HG03103 (cell line): ENCODE results near the gene PRXL2A.
A peak's percentile ranks its signal among the peaks of the same experiment; 100 is the strongest.
"Not testable (repeated sequence)": the region's sequence is repeated elsewhere in the genome, so short reads cannot be mapped to it uniquely, and the experiment has no call there.

Experiments used
- ATAC-seq: cut with Tn5 transposase; IDR thresholded peaks from one replicate; pipeline ENCODE4 v1.9.1; 2021; ENCODE audit warnings: low read depth; ENCODE audit not compliant: unreplicated experiment

PRXL2A gene

DNA sequence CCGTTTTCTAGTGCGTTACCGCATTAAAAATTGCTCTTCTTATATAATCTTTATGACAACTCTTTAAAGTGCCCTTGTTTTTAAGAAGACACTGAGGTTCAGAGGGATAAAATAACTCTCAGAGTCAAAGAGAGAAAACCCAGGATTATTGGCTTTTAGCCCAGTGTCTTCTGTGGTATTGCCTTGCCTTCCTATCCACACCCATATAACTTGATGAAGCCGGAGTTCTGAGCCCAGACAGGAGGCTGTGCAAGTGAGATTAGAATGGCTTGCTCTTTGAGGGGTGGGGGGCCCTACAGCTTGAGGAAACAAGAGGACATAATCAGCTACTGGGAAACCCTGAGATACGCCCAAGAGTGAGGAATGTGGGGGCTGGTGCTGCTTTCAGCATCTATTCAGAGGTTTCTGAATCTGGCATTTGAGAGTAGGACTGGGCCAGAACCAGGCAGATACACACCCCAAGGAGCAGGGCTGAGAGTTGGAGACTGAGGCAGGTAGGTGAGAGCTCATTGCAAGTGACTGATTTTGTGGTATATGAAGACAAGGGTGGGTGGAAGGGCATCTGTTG is 2.3 kb downstream of the PRXL2A start:
- ATAC-seq, result no peak

GRCh38 chr10:80411267-80411668 is 2.9 kb downstream of the PRXL2A start:
- ATAC-seq, result no peak

GRCh38 chr10:80411681-80412220 is 3.4 kb downstream of the PRXL2A start:
- no peak for ATAC-seq

GRCh38 chr10:80412486-80412885 is 4.1 kb downstream of the PRXL2A start:
- no peak for ATAC-seq

- ATAC-seq, result no peak
Measured at GRCh38 chr10:80413271-80413996, 5.1 kb downstream of the PRXL2A start.

GRCh38 chr10:80414142-80414895 is 6.0 kb downstream of the PRXL2A start:
- no peak for ATAC-seq

- no peak for ATAC-seq
Measured at GRCh38 chr10:80415734-80416478, 7.6 kb downstream of the PRXL2A start.

DNA sequence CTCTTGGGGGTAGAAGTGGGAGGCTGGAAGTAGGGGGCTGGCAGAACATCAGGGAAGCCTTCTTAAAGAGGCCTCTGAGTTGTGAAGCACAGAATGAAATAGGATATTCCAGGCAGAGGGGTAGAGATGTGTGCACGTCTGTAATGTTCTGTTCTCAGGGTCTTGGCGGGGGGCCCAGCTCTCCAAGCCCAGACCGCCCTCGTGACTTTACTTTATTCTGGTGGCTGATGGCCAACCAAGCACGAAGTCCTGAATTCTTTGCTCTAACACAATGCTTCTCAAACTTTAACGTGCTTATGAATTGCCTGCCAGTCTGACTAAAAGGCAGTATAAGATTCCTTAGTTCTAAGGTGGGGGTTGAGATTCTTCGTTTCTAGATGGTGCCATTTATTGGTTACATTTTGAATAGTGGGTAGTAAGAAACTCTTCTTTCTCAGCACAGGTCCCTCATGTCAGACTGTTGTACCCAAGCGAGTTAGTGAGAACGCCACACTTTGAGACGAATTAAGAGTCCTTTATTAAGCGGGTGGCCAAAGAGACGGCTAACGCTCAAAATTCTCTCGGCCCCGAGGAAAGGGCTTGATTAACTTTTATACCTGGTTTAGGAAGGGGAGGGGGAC is 8.2 kb downstream of the PRXL2A start:
- ATAC-seq, result no peak

DNA sequence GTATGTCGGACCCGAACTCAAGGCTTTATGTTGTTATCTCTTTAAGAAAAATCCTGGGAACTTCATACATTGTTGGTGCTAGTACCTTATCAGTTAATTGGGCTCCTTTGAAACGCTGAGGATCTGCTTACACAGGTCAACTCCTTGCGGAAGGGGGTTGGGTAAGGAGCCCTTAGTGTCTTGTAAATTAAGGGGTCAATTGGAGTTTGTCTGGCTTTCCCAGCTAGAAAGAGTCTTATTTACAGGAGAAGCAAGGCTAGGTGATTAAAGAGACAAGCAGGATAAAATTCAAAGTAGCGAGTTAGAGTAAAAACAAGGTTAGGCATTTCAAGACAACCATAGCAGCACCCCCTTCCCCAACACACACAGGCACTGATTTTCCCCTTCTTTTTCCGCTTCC is 8.9 kb downstream of the PRXL2A start:
- not testable (repeated sequence) for ATAC-seq

DNA sequence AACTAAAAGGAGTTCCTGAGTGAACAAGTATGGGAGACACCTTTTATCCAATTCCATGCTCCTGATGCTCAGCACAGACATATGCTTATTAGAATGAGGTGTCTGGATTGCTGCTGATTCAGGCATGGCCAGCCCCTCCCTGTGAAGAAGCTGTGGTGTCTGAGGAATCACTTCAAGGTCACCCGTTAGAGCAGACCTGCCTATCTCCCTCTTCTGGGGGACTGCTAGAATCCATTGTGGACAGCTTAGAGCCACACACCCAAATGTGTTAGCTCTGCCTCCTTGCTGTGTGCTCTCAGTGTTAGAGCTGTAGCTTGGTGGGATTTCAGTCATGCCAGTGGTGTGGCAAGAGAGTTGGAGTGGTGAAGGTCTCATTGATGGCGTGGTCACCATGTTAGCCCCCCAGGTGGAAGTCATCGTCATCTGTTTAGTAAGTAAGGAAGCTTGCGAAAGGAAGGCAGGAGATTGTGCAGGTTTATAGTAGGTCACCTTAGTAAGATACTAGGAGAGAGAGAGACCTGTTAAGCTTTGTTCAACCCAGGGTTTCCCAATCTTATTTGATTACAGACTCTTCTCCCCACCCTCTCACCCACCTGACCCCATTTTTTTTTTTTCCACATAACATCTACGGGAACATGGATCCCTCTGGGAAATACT is 12.8 kb downstream of the PRXL2A start:
- peak; percentile 34 for ATAC-seq

DNA sequence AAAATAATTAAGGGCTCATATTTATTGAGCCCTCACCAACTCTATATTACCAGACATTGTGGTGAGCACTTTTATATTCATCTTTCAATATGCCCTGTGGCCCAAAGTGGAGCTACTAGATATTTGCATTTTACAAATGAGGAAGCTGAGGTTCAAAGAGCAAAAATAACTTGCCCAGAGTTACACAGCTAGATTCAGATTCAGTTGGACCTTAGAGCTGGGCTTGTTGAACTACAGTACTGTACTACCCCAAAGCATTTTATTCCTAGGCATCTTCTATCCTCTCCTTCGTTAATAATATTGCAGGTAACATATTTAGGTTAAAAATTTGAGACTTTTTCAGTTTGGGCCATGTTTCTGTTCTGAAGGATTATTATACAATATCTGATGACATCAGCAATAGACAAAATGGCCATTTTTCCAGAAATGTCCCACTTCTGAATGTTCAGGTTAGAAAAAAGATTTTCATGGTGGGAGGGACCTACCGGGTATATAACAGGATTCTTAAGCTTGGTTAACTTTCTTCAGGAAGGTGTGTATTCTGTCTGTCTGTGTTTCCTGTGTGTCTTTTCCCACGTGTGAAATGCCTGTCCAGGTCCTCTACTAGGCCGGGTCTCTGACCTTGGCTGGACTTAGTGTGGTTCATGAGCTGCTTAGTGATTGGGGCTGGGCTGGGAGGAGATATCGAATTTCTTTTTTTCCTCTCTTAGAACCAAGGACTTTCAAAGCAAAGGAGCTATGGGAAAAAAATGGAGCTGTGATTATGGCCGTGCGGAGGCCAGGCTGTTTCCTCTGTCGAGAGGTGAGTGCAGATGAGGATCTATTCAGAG is 13.6 kb downstream of the PRXL2A start:
- peak; percentile 88 for ATAC-seq

- no peak for ATAC-seq
Measured at GRCh38 chr10:80425901-80426300, 17.6 kb downstream of the PRXL2A start.

GRCh38 chr10:80427541-80427940 is 19.2 kb downstream of the PRXL2A start:
- ATAC-seq, result no peak

GRCh38 chr10:80429521-80429973 is 21.2 kb downstream of the PRXL2A start:
- no peak for ATAC-seq

- ATAC-seq, result no peak
Measured at GRCh38 chr10:80433134-80433533, 24.8 kb downstream of the PRXL2A start.

GRCh38 chr10:80436446-80437098 is 28.2 kb downstream of the PRXL2A start:
- no peak for ATAC-seq

DNA sequence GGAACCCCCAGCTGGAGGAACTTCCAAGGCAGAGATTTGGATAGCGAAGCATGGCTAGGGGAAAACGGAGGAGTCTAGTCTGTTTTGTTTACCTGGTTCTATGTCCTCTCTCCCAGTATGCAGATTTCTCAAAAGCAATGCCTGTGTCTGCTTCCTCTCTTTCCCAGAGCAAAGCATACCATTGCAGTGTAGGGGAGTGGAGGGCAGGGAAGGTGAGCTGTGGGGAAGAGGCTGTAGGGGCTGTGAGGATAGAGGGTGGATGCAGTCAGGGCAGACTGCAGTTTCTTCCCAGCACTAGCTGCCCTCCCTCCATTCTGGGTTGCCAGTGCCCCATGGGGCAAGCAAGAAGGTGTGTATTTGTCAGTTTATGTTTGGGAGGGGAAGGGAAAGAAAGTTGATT is 28.9 kb downstream of the PRXL2A start:
- no peak for ATAC-seq

DNA sequence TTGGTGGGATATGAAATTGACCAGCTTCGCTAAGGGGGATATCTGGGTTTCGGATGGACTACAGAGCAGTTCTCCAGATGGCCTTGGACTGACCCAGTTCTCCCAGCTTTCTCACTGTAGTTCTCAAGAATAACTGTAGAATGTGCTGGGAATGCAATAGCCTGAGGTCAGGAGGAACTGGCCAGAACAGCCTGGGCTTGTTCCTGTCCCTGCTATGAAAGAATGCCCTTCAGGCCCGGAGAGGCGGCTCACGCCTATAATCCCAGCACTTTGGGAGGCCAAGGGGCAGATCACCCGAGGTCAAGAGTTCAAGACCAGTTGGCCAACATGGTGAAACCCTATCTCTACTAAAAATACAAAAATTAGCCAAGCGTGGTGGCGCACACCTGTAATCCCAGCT is 33.5 kb downstream of the PRXL2A start:
- ATAC-seq, result no peak
